Lower leg skin (tissue), 3 donors: ENCODE data around the gene EPHB4.

Experiments
- POLR2A ChIP-seq, 2 donors: fragments of 450-650 bp; IDR thresholded peaks; one replicate each; pipeline ENCODE4 v1.6.1; 2016 to 2017; ENCODE audit warnings: antibody characterized with exemption in 2 of 2, mild to moderate bottlenecking in 1 of 2, moderate library complexity in 1 of 2
- TF ChIP-seq, protein P1 (sequence below), 3 donors: fragments of 450-650 bp; IDR thresholded peaks; one replicate each; pipeline ENCODE4 v1.5.1; 2016; ENCODE audit warnings: antibody characterized with exemption in 3 of 3, mild to moderate bottlenecking in 3 of 3, moderate library complexity in 2 of 3

DNA sequence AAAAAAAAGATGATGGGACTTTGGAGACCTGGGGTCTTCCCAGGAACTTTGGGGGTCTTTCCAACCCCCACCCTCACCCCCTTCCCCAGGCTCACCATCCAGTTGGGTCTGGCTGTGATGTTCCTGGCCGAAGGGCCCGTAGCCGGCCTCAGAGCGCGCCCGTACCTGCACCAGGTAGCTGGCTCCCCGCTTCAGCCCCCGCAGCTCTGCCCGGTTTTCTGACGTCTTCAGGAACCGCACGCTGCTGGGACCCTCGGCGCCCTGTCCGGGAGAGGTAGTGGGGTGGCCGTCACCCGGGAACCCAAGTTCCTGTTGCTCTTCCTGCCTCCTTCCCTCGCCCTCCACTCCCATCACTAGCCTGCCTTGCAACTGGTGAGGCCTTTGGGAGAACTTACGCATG is 10.2 kb downstream of the EPHB4 start:
- TF ChIP-seq, protein P1, sequence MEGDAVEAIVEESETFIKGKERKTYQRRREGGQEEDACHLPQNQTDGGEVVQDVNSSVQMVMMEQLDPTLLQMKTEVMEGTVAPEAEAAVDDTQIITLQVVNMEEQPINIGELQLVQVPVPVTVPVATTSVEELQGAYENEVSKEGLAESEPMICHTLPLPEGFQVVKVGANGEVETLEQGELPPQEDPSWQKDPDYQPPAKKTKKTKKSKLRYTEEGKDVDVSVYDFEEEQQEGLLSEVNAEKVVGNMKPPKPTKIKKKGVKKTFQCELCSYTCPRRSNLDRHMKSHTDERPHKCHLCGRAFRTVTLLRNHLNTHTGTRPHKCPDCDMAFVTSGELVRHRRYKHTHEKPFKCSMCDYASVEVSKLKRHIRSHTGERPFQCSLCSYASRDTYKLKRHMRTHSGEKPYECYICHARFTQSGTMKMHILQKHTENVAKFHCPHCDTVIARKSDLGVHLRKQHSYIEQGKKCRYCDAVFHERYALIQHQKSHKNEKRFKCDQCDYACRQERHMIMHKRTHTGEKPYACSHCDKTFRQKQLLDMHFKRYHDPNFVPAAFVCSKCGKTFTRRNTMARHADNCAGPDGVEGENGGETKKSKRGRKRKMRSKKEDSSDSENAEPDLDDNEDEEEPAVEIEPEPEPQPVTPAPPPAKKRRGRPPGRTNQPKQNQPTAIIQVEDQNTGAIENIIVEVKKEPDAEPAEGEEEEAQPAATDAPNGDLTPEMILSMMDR (IDR thresholded peaks at IDR 0.05): no peak
- TF ChIP-seq POLR2A (IDR thresholded peaks at IDR 0.05): no peak
